ENCODE results near the gene SLC22A17.

GRCh38 chr14:23346693-23347405 lies 5.8 kb downstream of the SLC22A17 start:
- TF ChIP-seq CTCF (optimal IDR thresholded peaks at IDR 0.05 in 1 of 3, IDR thresholded peaks at IDR 0.05 in 1 of 3, conservative IDR thresholded peaks at IDR 0.05 in 1 of 3; ENCODE audit: extremely low read depth in 1 of 3, insufficient read depth in 2 of 3, low read length in 3 of 3) (no peak), EZH2 (IDR thresholded peaks at IDR 0.05; ENCODE audit: low read length) (no peak)
